ENCODE measurements around the gene NEU3.
"Not testable (repeated sequence)": the region's sequence is repeated elsewhere in the genome, so short reads cannot be mapped to it uniquely, and the experiment has no call there.

The NEU3 gene

DNA sequence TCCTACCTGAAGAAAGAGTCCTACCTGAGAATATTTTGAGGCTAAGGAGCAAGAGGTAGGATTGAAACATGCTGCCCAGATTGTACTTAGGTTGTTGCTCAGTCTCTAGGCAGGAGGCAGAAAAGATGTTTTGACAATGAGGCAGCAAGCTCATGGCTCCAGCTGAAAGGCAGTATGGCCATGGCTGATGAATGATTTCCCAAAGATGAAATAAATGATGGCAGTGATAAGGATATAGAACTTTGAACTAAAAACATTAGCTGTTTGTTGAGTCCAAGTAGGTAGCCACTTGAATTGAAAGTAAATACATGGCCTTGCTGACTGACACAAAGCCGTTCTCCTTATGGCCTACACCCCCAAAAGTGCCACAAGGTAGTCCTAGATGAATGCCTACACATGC lies 6.8 kb upstream of the NEU3 start:
- no peak for DNase-seq (ENCODE audit: low read depth in 2 of 3, low spot score in 2 of 3)

DNA sequence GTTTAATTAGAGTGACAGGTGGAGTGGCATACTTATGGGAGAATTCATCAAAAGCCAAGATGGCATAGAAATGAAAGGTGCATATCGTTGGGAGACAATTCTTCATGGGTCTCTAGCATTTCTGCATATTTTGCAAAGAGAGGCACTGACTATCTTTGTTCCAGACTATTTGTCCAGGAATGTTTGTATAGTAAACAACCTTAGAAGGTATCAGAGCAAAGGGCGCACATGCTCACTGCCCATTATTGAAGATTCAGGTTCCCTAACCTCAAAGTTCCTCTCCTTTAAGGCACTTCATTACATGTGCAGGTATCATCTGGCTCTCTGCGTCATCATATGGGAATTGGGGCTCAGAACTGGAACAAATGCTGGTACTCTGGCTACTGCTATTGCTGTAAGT lies 4.7 kb upstream of the NEU3 start:
- DNase-seq (ENCODE audit: low read depth in 2 of 3, low spot score in 2 of 3): no peak

DNA sequence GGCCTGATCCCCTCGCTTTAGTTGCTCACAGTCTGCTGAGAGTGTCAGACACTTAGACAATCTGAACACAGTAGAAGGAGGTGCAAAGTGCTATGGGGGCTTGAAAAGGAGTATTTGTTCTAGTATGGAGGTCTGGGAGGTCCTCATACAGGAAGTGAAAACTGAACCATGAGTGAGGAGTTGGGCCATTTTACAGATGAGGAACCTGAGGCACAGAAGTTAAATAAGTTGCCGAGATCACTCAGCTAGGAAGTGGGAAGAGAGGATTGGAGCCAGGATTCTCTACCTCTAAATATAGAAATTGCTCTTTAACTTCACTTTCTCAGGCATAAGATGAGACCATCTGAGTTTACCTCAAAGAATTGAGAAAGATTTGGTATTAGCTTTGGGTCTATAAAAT lies 4.0 kb upstream of the NEU3 start:
- no peak for DNase-seq (ENCODE audit: low read depth in 2 of 3, low spot score in 2 of 3)

DNA sequence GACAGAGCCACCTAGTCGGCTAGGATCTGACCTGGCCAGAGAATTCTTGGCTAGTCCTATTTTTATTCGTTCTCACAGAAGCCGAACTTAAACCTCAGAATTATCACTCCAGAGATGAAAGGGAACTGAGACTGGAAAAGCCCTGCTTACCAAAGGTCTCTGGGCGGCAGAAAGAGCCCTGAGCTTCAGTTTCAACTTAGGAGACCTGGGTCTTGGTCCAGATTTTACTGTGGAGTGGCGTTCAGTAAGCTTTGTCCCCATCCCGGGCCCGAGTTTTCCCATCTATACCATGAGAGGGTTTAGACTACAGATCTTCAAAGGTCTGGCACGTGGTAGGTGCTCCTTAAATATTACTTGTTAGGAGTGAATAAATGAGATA lies 516 bp downstream of the NEU3 start:
- peak in 1 of 3 experiments; percentile 2 for DNase-seq (ENCODE audit: low read depth in 2 of 3, low spot score in 2 of 3)

DNA sequence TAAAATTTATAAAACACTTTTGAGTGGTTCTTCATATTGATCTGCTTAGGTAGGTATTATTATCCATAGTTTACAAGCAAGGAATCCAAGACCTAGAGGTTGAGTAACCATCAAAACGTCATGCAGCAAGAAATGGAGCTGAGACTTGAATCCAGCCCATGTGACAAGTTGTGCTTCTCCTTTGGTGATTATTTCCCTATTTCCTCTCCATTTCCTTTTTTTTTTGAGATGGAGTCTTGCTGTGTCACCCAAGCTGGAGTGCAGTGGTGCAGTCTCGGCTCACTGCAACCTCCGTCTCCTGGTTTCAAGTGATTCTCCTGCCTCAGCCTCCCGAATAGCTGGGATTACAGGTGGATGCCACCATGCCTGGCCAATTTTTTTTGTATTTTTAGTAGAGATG lies 1.4 kb downstream of the NEU3 start:
- not testable (repeated sequence) for DNase-seq (ENCODE audit: low read depth in 2 of 3, low spot score in 2 of 3)

DNA sequence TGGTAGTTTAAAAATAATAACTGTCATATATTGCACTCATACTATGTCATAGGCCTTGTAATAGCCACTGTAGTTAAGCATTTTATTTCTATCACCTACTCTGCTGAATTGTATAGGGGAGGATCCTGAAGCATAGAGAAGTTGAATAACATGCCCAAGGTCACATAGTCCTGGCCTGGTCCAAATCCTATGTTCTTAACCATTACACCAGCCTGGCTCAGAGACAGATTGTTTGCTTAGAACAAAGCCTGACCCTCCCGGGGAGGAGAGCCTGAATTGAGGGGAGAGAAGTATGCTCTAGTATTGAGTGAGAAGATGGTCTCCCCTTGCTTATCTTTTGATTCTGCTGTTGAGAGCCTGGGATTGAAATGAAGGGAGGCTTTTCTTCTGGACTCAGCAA lies 2.2 kb downstream of the NEU3 start:
- DNase-seq (ENCODE audit: low read depth in 2 of 3, low spot score in 2 of 3): no peak

DNA sequence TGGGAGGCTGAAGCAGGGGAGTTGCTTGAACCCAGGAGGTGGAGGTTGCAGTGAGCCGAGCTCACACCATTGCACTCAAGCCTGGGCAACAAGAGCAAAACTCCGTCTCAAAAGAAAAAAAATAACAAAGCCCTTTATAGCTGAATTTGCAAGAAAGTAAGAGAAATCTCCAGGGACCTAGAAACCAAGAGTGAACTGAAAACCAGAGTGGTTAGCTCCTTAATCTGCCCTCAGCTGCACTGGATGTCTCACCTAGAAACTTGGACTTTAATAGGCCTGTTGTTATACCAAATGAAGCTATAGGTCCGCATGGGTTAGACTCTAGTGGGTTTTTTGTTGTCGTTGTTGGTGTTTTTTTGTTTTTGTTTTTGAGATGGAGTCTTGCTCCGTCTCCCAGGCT lies 4.1 kb downstream of the NEU3 start:
- no peak for DNase-seq (ENCODE audit: low read depth in 2 of 3, low spot score in 2 of 3)

DNA sequence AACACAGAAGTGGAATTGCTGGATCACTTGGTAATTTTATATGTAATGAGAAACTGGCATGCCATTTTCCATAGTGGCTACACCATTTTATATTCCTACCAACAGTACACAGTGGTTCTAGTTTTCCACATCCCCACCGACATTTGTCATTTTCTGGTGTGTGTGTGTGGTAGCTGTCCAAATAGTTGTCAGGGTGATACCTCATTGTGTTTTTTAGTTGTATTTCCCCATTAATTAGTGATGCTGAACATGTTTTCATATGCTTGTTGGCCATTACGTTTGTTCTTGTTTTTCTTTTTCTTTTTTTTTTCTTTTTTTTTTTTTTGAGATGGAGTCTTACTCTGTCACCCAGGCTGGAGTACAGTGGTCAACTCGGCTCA lies 12.2 kb downstream of the NEU3 start:
- DNase-seq (ENCODE audit: low read depth in 2 of 3, low spot score in 2 of 3): no peak

DNA sequence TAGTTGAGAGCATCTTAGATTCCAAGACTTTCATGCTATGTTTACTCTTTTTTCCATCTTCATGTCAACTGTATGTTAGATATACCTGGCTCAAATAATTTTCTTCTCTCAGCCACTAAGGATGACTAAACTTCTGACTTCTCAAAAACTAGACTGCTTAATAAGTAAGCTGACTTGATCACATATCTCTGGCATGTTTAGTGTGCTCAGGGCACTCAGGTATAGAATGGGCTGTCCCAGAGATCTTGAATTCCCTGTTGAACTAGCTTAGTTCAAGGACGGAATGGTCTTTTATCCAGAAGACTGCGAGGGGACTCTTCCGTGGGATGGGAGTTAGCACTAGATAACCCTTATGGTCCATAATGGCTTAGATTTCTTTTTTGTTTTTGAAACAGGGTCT lies 13.0 kb downstream of the NEU3 start:
- DNase-seq (ENCODE audit: low read depth in 2 of 3, low spot score in 2 of 3): no peak

DNA sequence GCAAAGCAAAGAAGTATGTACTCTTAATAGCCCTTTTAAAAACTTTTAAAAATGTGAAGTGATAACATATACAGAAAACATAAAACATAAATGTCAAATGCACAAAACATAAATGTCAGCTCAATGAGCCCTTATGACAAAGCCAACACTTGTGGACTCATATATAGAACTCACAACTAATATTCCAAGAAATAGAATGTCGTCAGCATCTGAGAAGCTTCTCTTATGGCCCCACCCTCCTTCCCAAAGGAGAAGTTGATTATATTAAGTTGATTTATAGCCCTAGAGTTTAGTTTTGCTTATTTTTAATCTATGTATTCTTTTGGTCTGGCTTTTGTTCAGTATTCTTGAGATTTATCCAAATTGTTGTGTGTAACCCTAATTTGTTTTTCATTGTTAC lies 13.8 kb downstream of the NEU3 start:
- no peak for DNase-seq (ENCODE audit: low read depth in 2 of 3, low spot score in 2 of 3)

DNA sequence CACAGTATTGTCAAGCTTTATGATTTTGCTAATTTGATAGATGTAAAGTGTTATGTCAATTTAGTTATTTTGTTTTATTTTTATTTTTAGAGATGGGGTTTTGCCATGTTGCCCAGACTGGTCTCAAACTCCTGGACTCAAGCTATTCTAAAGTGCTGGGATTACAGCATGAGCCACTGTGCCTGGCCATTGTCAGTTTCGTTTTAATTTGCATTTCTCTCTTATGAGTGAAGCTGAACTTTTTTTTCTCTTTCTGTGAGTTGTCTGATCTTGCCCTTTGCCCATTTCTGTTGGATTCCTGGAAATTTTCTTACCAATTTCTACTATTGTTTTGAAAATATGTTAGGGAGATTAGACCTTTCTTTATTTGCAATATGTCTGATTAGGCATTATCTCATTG lies 15.5 kb downstream of the NEU3 start:
- no peak for DNase-seq (ENCODE audit: low read depth in 2 of 3, low spot score in 2 of 3)

DNA sequence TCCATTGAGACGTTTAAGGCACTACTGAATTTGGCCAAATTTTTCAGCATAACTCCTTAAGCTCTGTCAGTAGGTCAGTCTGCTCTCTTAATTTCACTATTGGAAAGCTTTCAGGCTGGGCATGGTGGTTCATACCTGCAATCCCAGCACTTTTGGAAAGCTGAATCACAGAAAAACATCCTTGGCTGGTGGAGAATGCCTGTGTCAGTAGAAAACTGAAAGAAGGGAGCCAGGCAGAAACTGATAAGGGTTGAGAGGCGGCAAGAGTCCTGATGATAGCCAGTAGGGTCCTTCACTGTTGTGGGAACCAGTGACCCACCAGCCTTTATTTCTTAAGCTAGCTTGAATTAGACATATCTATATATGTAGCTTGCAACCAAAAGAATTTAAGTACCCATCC lies 22.6 kb downstream of the NEU3 start:
- DNase-seq (ENCODE audit: low read depth in 2 of 3, low spot score in 2 of 3): no peak

DNA sequence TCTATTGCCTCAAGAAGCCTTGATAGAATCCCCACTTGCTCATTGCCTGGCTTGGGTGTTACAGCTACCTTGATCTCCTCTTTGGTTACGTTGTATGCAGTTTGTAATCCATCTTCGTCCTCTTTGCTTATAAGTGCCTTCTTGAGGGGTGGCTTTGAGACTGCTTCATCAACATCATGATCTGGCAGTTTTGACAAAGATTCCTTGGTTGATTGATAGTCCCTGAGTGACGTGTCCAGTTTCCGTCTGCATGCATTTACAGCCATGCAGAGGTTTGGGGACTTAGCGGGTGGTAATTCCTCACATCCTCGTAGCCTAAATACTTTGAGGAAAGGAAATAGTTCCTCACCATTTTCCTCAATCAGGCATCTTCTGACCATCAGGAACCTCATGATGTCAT lies 23.1 kb downstream of the NEU3 start:
- DNase-seq (ENCODE audit: low read depth in 2 of 3, low spot score in 2 of 3): no peak

DNA sequence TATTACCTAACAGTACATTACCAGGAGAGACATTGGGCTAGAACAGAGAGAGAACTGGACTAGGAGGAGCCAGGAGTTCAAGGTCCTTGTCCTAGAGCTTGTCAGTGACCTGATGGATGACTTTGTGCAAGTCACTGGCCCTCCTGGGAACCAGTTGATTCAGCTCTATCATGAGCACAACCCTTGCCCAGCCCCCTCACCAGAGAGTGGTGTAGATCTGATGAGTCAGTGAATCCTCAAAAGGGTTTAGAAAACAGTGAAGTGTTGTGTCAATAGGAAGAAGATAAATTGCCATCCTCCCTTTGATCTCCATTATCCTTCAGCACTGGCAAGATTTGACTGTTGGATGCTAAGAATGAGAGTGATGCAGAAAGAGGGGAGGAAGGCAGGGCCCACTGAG lies 24.3 kb downstream of the NEU3 start:
- no peak for DNase-seq (ENCODE audit: low read depth in 2 of 3, low spot score in 2 of 3)

DNA sequence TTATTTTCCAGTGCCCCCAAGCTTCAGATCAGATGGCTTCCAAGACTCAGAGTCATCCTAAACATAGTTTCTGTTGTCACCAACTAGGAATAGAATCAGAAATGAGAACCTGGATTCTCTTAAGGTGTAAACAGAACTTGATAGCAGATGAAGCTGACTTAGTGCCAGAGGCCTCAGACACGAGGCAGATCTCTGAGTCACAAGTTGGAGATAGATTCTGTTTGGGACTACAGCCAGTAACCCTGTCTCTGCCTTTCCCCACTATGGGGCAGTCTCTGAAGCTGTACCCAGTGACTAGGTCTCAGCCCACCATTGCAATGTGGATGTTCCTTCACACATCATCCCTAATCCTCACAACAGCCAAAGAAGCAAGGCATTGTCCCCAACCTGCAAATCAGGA lies 25.4 kb downstream of the NEU3 start:
- DNase-seq (ENCODE audit: low read depth in 2 of 3, low spot score in 2 of 3): no peak

DNA sequence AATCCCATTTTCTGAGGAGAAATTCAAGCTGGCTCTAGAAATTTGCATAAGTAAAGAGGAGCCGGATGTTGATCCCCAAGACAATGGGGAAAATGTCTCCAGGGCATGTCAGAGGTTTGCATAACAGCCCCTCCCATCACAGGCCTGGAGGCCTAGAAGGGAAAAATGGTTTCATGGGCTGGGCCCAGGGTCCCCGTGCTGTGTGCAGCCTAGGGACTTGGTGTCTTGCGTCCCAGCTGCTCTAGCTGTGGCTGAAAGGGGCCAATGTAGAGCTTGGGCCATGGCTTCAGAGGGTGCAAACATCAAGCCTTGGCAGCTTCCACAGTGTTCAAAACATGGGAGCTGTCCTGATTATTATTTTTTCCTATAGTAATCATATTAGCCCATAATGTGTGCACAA lies 30.5 kb downstream of the NEU3 start:
- DNase-seq (ENCODE audit: low read depth in 2 of 3, low spot score in 2 of 3): not testable (repeated sequence)

DNA sequence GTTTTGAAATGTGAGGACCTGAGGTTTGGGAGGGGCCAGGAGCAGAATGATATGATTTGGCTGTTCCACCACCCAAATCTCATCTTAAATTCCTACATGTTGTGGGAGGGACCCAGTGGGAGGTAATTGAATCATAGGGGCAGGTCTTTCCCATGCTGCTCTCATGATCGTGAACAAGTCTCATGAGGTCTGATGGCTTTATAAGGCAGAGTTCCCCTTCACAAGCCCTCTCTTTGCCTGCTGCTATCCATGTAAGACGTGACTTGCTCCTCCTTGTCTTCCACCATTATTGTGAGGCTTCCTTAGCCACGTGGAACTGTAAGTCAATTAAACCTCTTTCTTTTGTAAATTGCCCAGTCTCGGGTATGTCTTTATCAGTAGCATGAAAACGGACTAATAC lies 31.6 kb downstream of the NEU3 start:
- not testable (repeated sequence) for DNase-seq (ENCODE audit: low read depth in 2 of 3, low spot score in 2 of 3)

DNA sequence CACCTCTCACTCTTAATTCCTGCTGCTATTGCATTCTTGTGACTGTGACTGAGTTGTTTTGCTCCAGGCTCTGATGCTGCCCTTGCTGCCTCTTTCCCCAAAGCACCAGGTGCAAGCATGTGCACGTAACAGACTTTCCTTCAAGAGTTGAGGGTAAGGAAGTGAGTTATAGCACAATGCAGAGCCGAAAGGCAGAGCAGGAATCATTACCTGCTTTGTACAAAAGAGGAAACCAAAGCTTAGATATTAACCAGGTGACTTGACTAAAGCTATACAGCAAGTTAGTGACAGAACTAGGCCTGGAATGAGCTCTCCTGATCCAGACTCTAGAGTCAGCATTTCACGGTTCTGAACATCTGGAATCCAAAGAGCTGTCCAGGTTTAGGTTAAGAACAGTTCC lies 33.6 kb downstream of the NEU3 start:
- no peak for DNase-seq (ENCODE audit: low read depth in 2 of 3, low spot score in 2 of 3)

DNA sequence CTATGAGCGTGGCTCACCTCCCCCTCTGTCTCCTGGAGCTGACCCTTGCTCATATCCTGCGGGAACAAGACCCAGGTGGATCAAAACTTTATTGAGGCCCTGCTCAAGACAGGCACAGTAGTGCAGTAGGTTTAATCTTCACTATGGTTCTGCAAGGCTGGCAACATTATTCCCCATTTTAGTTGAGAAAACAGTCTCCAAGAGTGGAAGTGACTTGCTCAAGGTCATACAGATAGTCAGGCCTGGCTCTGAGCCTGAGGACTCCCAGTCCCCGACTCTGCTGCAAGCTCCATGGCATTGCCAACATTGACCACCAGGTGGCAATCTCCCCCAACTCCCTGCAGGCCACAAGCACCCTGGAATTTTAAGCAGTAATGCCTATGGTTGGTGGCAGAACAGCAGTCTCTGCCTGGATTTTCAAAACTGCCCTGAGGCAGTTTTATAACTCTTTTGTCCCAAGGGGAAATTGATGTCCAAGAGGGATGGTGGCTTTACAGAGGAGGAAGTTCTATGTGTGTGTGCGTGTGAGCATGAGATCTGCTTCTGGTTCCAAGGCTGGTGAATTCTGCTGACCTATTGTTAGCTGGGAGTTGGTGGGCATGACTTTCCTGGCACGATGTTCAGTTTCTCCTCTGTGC lies 34.1 kb downstream of the NEU3 start:
- DNase-seq (ENCODE audit: low read depth in 2 of 3, low spot score in 2 of 3): peak; percentile 36 to 68 (median 45)

DNA sequence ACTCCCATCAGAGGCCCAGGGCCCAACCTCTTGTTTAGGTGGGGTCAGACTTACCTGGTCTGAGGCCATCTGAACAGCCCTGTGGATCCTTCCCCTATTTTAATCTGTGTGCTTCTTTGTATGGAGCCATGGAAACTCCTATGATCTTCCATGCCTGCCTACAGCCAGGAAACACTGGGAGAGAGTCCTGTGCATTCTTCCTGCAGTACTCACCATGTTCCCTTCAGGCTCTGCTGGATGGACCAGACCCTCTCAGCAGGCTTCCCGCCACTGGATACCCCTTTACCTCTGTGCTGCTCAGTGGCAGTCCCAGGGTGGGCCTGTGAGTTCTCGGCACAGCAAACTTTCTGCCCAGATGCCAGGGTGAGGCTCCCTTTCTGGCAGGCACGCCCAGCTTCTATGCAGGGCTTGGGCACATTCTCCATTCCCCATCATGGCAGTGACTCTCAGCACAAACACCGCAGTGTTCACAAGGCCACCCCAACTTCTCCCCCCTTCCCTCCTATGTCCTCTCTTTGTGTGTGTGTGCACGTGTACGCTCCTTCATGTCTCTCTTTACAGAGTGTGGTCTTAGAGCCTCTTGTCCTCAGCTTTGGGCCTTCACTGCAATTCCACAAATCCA lies 34.8 kb downstream of the NEU3 start:
- DNase-seq (ENCODE audit: low read depth in 2 of 3, low spot score in 2 of 3): no peak

DNA sequence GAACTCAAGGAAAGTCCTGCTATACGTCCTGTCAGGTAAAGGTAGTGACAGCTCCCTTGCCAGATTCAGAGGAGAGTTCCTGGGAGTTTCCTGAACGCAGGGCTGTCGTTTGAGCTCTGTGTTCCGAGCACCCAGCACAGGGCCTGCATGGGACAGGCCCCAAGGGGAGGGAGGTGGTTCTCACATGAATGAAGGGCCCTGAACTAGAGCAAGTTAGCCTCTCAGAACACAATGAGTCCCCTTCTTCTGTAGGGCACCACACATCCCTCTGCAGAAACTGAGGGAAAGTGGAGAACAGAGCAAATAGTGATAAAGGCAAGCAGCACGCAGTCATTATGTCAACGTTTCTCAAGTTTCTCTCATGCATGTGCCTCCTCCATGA lies 35.3 kb downstream of the NEU3 start:
- DNase-seq (ENCODE audit: low read depth in 2 of 3, low spot score in 2 of 3): no peak

DNA sequence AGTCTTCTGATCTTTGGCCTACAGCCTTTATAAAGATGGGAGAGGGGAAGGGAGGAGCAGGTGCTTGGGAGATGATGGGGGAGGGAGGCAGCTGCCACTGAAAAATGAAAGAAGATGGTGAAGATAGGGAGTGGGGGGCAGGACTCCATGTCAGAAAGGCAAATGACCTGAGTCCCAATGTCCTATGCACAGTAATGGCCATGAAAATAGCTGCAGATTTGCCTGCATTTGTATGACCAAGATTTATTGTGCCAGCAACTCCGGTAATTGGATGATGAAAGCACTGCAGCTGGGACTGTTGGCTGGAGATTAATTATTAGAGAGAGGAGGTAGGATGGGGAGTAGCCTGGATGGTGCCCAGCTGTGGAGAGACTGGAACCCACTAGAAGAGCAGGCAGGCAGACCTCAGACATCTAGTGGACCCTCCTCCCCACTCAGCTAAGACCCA lies 36.1 kb downstream of the NEU3 start:
- DNase-seq (ENCODE audit: low read depth in 2 of 3, low spot score in 2 of 3): no peak

DNA sequence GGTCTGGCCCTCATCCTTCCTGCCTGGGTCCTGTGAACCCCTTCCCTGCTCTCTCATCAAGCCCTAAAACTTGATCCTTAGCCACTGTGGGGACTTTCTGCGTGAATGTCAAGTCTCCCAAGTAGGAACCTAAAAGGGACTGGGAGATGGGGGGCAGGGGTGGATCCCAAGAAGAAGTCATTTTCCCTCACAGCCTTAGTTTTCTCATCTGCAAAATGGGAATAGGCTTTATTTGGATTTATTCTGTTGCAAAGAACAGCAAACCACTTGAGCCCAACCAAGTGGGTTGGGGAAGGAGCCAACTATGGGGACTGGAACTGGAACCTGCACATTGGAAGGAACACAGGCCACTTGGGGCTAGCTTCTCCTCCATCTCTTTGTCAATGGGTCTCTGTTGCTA lies 36.8 kb downstream of the NEU3 start:
- DNase-seq (ENCODE audit: low read depth in 2 of 3, low spot score in 2 of 3): no peak
